MCF 10A (cell line): ENCODE measurements around the gene POLR2C. TPM values are rescaled to one million over a fixed set of nuclear protein-coding genes. Genes with fewer than 3 reads are reported as not detected.

ENCODE experiments used
- BruUV-seq: library from RNA; stranded (reverse); fragments of 400-500 nt; replicated peaks from 2 replicates; lab custom pipeline; 2021; lab: Mats Ljungman, UMichigan
- CTCF ChIA-PET: fragments of 300-600 bp; sonication (Branson Sonifier 250); formaldehyde crosslinking; extraction: SDS; loops from one replicate; lab custom pipeline; 2021; ENCODE audit warnings: antibody characterized with exemption, inconsistent platforms; lab: Yijun Ruan, JAX
- POLR2A ChIA-PET: fragments of 300-600, 350-650 bp; sonication (Branson Sonifier 250); formaldehyde crosslinking; extraction: SDS; loops from one replicate; lab custom pipeline; 2020; ENCODE audit warnings: antibody characterized with exemption, inconsistent platforms; lab: Yijun Ruan, JAX
- DNase-seq: peaks from one replicate; pipeline ENCODE4 v3.0.0-alpha.2; 2018; ENCODE audit not compliant: unreplicated experiment
- H3K27ac Mint-ChIP-seq: one replicate; pipeline ENCODE4 v1.8.0; 2022; ENCODE audit warnings: mild to moderate bottlenecking, low read depth, mixed read lengths; ENCODE audit not compliant: unreplicated experiment
- H3K27me3 Mint-ChIP-seq: one replicate; pipeline ENCODE4 v1.8.0; 2022; ENCODE audit warnings: mixed read lengths; ENCODE audit not compliant: insufficient read depth, unreplicated experiment
- H3K36me3 Mint-ChIP-seq: one replicate; pipeline ENCODE4 v1.8.0; 2022; ENCODE audit warnings: mild to moderate bottlenecking, moderate library complexity, mixed read lengths; ENCODE audit not compliant: insufficient read depth, unreplicated experiment
- H3K4me1 Mint-ChIP-seq: one replicate; pipeline ENCODE4 v1.8.0; 2022; ENCODE audit warnings: mixed read lengths; ENCODE audit not compliant: insufficient read depth, unreplicated experiment
- H3K4me3 Mint-ChIP-seq: one replicate; pipeline ENCODE4 v1.8.0; 2022; ENCODE audit warnings: mild to moderate bottlenecking, moderate library complexity, mixed read lengths; ENCODE audit not compliant: unreplicated experiment
- H3K9me3 Mint-ChIP-seq: one replicate; pipeline ENCODE4 v1.8.0; 2022; ENCODE audit warnings: mixed read lengths; ENCODE audit not compliant: unreplicated experiment
- CTCF ChIP-seq: fragments of 200-600 bp; IDR thresholded peaks from one replicate; pipeline ENCODE4 v1.8.0; 2022; ENCODE audit warnings: antibody characterized with exemption, mild to moderate bottlenecking; ENCODE audit not compliant: unreplicated experiment
- intact Hi-C: fragments of 100-400 bp; cut with micrococcal nuclease; formaldehyde crosslinking; loops from 2 replicates; pipeline ENCODE4 v1.14.1; 2022
- total RNA-seq: library from RNA; stranded (reverse); gene quantifications from 2 replicates; pipeline ENCODE4 v1.2.3, GENCODE V29; 2022

Gene POLR2C
- total RNA-seq, 1 experiment from 2014 or later, result 44.8 TPM

DNA sequence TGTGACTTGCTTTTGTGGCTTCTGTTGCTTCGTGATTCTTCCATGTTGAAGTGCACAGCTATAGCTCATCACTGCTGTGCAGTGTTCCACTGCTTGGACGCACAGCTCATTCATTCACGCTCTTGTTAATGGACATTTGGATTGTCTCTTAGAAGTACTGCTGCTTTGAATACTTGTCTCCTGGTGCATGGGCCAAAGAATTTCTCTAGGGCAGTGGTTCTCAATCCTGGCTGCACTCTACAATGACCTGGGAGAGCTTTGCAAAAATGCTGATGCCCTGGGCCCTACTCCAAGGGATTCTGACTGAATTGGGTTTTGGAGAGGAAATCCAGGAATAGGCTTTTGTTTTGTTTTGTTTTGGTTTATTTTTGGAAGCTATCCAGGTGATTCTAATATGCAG is 37.9 kb upstream of the POLR2C start:
- no TSS peak for BruUV-seq
- H3K9me3 Mint-ChIP-seq, result no peaks in the 10 kb centered on the region
- POLR2A ChIA-PET, result interaction anchor here (0.7 to 1.4 kb wide), 2 partner anchors 23 to 39 kb away, joined by 3 to 6 read pairs; partner anchors contain the start of genes CIAPIN1 and COQ9
- intact Hi-C loops, result no loop called here
- H3K4me3 Mint-ChIP-seq, result no peak overlapping the region
- no peak overlapping the region for H3K27ac Mint-ChIP-seq
- H3K36me3 Mint-ChIP-seq, result peaks cover 27% of the 10 kb centered on the region
- DNase-seq, result no peak
- H3K4me1 Mint-ChIP-seq, result peaks cover 6% of the 10 kb centered on the region
- H3K27me3 Mint-ChIP-seq, result no peaks in the 10 kb centered on the region
- no peak for TF ChIP-seq CTCF
- CTCF ChIA-PET, result interaction anchor here (1.2 to 9.6 kb wide), 5 partner anchors 7 to 124 kb away, joined by 3 to 129 read pairs (median 5); no protein-coding TSS in a partner anchor

GRCh38 chr16:57426356-57426755 is 36.1 kb upstream of the POLR2C start:
- DNase-seq, result no peak
- no peak for TF ChIP-seq CTCF
- Mint-ChIP-seq H3K27me3 (no peaks in the 10 kb centered on the region), H3K4me3 (no peak overlapping the region), H3K4me1 (peaks cover 6% of the 10 kb centered on the region), H3K36me3 (peaks cover 45% of the 10 kb centered on the region), H3K9me3 (no peaks in the 10 kb centered on the region), H3K27ac (no peak overlapping the region)
- intact Hi-C loops, result no loop called here
- POLR2A ChIA-PET, result interaction anchor here (1.5 kb wide), 1 partner anchor 21 kb away, joined by 6 read pairs; the partner anchor contains the start of genes CIAPIN1 and COQ9
- CTCF ChIA-PET, result interaction anchor here (0.9 to 3.3 kb wide), 2 partner anchors 9 to 36 kb away, joined by 3 to 33 read pairs; partner anchors contain the start of gene POLR2C
- BruUV-seq, result no TSS peak

DNA sequence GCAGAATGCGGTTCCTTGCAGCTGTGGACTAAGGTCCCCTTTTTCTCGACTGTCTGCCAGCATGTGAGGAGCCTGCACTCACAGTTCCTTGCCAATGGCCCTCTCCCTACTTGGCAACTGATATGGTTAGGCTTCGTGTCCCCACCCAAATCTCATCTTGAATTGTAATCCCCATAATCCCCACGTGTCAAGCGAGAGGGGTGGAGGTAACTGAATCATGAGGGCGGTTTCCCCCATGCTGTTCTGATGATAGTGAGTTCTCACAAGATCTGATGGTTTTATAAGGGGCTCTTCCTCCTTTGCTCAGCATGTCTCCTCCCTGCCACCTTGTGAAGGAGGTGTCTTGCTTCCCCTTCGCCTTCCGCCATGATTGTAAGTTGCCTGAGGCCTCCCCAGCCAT is 35.2 kb upstream of the POLR2C start:
- H3K4me3 Mint-ChIP-seq, result no peak overlapping the region
- H3K4me1 Mint-ChIP-seq, result peaks cover 3% of the 10 kb centered on the region
- BruUV-seq, result no TSS peak
- H3K27me3 Mint-ChIP-seq, result no peaks in the 10 kb centered on the region
- DNase-seq, result no peak
- no peaks in the 10 kb centered on the region for H3K9me3 Mint-ChIP-seq
- no peak for TF ChIP-seq CTCF
- intact Hi-C loops, result no loop called here
- H3K36me3 Mint-ChIP-seq, result peaks cover 54% of the 10 kb centered on the region
- POLR2A ChIA-PET, result interaction anchor here (1.5 kb wide), 1 partner anchor 20 kb away, joined by 6 read pairs; the partner anchor contains the start of genes CIAPIN1 and COQ9
- no peak overlapping the region for H3K27ac Mint-ChIP-seq
- CTCF ChIA-PET, result interaction anchor here (3.3 kb wide), 1 partner anchor 10 kb away, joined by 33 read pairs; no protein-coding TSS in a partner anchor

- Mint-ChIP-seq H3K27me3 (no peaks in the 10 kb centered on the region), H3K27ac (no peak overlapping the region), H3K4me3 (no peak overlapping the region), H3K36me3 (peaks cover 59% of the 10 kb centered on the region), H3K4me1 (no peaks in the 10 kb centered on the region), H3K9me3 (no peaks in the 10 kb centered on the region)
- peak; percentile 22 for DNase-seq
- ChIA-PET POLR2A (no interaction called here), CTCF (no interaction called here)
- no peak for TF ChIP-seq CTCF
- intact Hi-C loops, result no loop called here
- no TSS peak for BruUV-seq
Observed at GRCh38 chr16:57427824-57428223, 34.7 kb upstream of the POLR2C start.
